H9 (cell line): ENCODE data around the gene PRDM5. TPM values are rescaled to one million over a fixed set of nuclear protein-coding genes. Genes with fewer than 3 reads are reported as not detected.

Experiments
- DNase-seq: peaks from one replicate; pipeline ENCODE4 v3.0.0-alpha.2; 2017
- H2AFZ ChIP-seq: one replicate; pipeline ENCODE4 v1.6.1; 2013; ENCODE audit warnings: mild to moderate bottlenecking, low read length, control low read depth, moderate library complexity
- H2AK5ac ChIP-seq: 2 replicates; pipeline ENCODE4 v1.6.1; 2013; ENCODE audit warnings: low read length, control low read depth, mixed read lengths; ENCODE audit not compliant: insufficient read length
- H2BK120ac ChIP-seq: one replicate; pipeline ENCODE4 v1.6.1; 2013; ENCODE audit warnings: low read depth, mild to moderate bottlenecking, low read length, control low read depth, inconsistent platforms; ENCODE audit not compliant: poor library complexity, severe bottlenecking
- H2BK12ac ChIP-seq: 2 replicates; pipeline ENCODE4 v1.6.1; 2013; ENCODE audit warnings: low read length, control low read depth, mixed read lengths, low read depth; ENCODE audit not compliant: insufficient read length
- H2BK15ac ChIP-seq: 2 replicates; pipeline ENCODE4 v1.6.1; 2013; ENCODE audit warnings: low read depth, low read length, control low read depth
- H2BK20ac ChIP-seq: one replicate; pipeline ENCODE4 v1.6.1; 2013; ENCODE audit warnings: low read depth, mild to moderate bottlenecking, low read length, control low read depth, inconsistent platforms; ENCODE audit not compliant: poor library complexity, severe bottlenecking
- H2BK5ac ChIP-seq: 2 replicates; pipeline ENCODE4 v1.6.1; 2013; ENCODE audit warnings: low read length, control low read depth, mixed read lengths; ENCODE audit not compliant: insufficient read length
- H3K14ac ChIP-seq: 2 replicates; pipeline ENCODE4 v1.6.1; 2013; ENCODE audit warnings: low read length, control low read depth; ENCODE audit not compliant: insufficient read depth
- H3K18ac ChIP-seq: 2 replicates; pipeline ENCODE4 v1.6.1; 2013; ENCODE audit warnings: low read depth, mild to moderate bottlenecking, mixed read lengths, low read length, control low read depth; ENCODE audit not compliant: insufficient read length
- H3K23ac ChIP-seq: 2 replicates; pipeline ENCODE4 v1.6.1; 2013; ENCODE audit warnings: low read length, control low read depth, mixed read lengths, low read depth; ENCODE audit not compliant: insufficient read length
- H3K23me2 ChIP-seq: 2 replicates; pipeline ENCODE4 v1.6.1; 2013; ENCODE audit warnings: low read depth, mild to moderate bottlenecking, mixed read lengths, low read length, control low read depth; ENCODE audit not compliant: insufficient read length, poor library complexity, severe bottlenecking
- H3K27ac ChIP-seq: 2 replicates; pipeline ENCODE4 v1.5.1; 2013; ENCODE audit warnings: low read length, control low read depth, mixed read lengths, low read depth; ENCODE audit not compliant: insufficient read length
- H3K27me3 ChIP-seq: 2 replicates; pipeline ENCODE4 v1.6.1; 2013; ENCODE audit warnings: low read length, control low read depth, inconsistent platforms; ENCODE audit not compliant: insufficient read depth
- H3K4ac ChIP-seq: 2 replicates; pipeline ENCODE4 v1.6.1; 2013; ENCODE audit warnings: low read depth, mild to moderate bottlenecking, control low read depth, inconsistent platforms, low read length, moderate library complexity
- H3K4me1 ChIP-seq: 2 replicates; pipeline ENCODE4 v1.6.1; 2013; ENCODE audit warnings: low read length, control low read depth, inconsistent platforms; ENCODE audit not compliant: insufficient read depth
- H3K4me2 ChIP-seq: 2 replicates; pipeline ENCODE4 v1.6.1; 2013; ENCODE audit warnings: low read length, control low read depth, mixed read lengths; ENCODE audit not compliant: insufficient read length, insufficient read depth
- H3K56ac ChIP-seq: 2 replicates; pipeline ENCODE4 v1.6.1; 2013; ENCODE audit warnings: low read depth, mild to moderate bottlenecking, mixed read lengths, low read length, control low read depth; ENCODE audit not compliant: insufficient read length
- H3K79me1 ChIP-seq: 2 replicates; pipeline ENCODE4 v1.6.1; 2013; ENCODE audit warnings: low read depth, mild to moderate bottlenecking, moderate library complexity, low read length, control low read depth, inconsistent platforms; ENCODE audit not compliant: insufficient read depth, poor library complexity, severe bottlenecking
- H3K79me2 ChIP-seq: 2 replicates; pipeline ENCODE4 v1.6.1; 2013; ENCODE audit warnings: low read length, control low read depth, inconsistent platforms; ENCODE audit not compliant: insufficient read depth
- H3K9ac ChIP-seq: 2 replicates; pipeline ENCODE4 v1.6.1; 2013; ENCODE audit warnings: low read length, control low read depth, mixed read lengths; ENCODE audit not compliant: insufficient read length; ENCODE audit errors: extremely low read depth
- H3K9me3 ChIP-seq: one replicate; pipeline ENCODE4 v1.6.1; 2013; ENCODE audit warnings: low read depth, low read length, inconsistent platforms; ENCODE audit not compliant: control insufficient read depth
- H3T11ph ChIP-seq: one replicate; pipeline ENCODE4 v1.6.1; 2013; ENCODE audit warnings: mild to moderate bottlenecking, low read length, control low read depth, inconsistent platforms
- H4K20me1 ChIP-seq: one replicate; pipeline ENCODE4 v1.6.1; 2013; ENCODE audit not compliant: control insufficient read depth, insufficient read length, insufficient read depth
- H4K5ac ChIP-seq: 2 replicates; pipeline ENCODE4 v1.6.1; 2013; ENCODE audit warnings: low read depth, mild to moderate bottlenecking, mixed read lengths, low read length, control low read depth; ENCODE audit not compliant: insufficient read length
- H4K8ac ChIP-seq: replicated peaks from 2 replicates; pipeline ENCODE4 v1.6.1; 2013; ENCODE audit warnings: low read length, control low read depth, mixed read lengths, low read depth; ENCODE audit not compliant: insufficient read length
- H4K91ac ChIP-seq: 2 replicates; pipeline ENCODE4 v1.6.1; 2013; ENCODE audit warnings: low read depth, mild to moderate bottlenecking, moderate library complexity, mixed read lengths, low read length, control low read depth; ENCODE audit not compliant: insufficient read length
- H3K27ac Mint-ChIP-seq, 3 experiments: 2 replicates in 2 of 3; 3 replicates in 1 of 3; pipeline ENCODE4 v1.8.0; 2020 to 2021; ENCODE audit warnings: mixed read lengths in 3 of 3, mild to moderate bottlenecking in 1 of 3, moderate library complexity in 1 of 3
- H3K27me3 Mint-ChIP-seq: 2 replicates; pipeline ENCODE4 v1.8.0; 2021; ENCODE audit warnings: low read depth, mild to moderate bottlenecking, moderate library complexity, mixed read lengths
- H3K36me3 Mint-ChIP-seq, 3 experiments: 2 replicates in 2 of 3; 3 replicates in 1 of 3; pipeline ENCODE4 v1.8.0; 2020 to 2021; ENCODE audit warnings: low read depth in 3 of 3, mixed read lengths in 3 of 3; ENCODE audit not compliant: insufficient read depth in 1 of 3
- H3K4me1 Mint-ChIP-seq, 2 experiments: 2 replicates each; pipeline ENCODE4 v1.8.0; 2020; ENCODE audit warnings: mixed read lengths in 2 of 2
- H3K4me3 Mint-ChIP-seq, 2 experiments: 2 replicates in 1 of 2; 3 replicates in 1 of 2; pipeline ENCODE4 v1.8.0; 2020 to 2021; ENCODE audit warnings: mild to moderate bottlenecking in 2 of 2, mixed read lengths in 2 of 2, moderate library complexity in 1 of 2
- H3K9me3 Mint-ChIP-seq, 2 experiments: 2 replicates in 1 of 2; 3 replicates in 1 of 2; pipeline ENCODE4 v1.8.0; 2020; ENCODE audit warnings: mild to moderate bottlenecking in 2 of 2, mixed read lengths in 2 of 2, moderate library complexity in 1 of 2
- CTCF ChIP-seq: fragments of 200-600 bp; sonication (generic); conservative IDR thresholded peaks from 3 replicates; pipeline ENCODE4 v1.8.0; 2021; ENCODE audit warnings: antibody characterized with exemption, mild to moderate bottlenecking
- WGBS: extraction: QIAGEN DNeasy Blood & Tissue Kit; methylation state at CpG from one replicate; pipeline ENCODE4 v1.1.7; 2013; ENCODE audit warnings: missing lambda C conversion rate, low lambda C conversion rate, mixed read lengths; ENCODE audit not compliant: insufficient read length; ENCODE audit errors: extremely low coverage; 5-methylcytosine and 5-hydroxymethylcytosine counted together
- total RNA-seq: library from RNA; stranded (reverse); gene quantifications from 2 replicates; pipeline ENCODE4 v1.2.1, GENCODE V29; 2021

The PRDM5 gene
- total RNA-seq, 1 experiment from 2014 or later, result 21.7 TPM

GRCh38 chr4:120948382-120948781 lies 25.9 kb upstream of the PRDM5 start:
- no peaks in the 10 kb centered on the region for H3K4me1 ChIP-seq
- H3K36me3 Mint-ChIP-seq, result peaks cover 22 to 36% (median 28%) of the 10 kb centered on the region in 3 experiments
- no peak for TF ChIP-seq CTCF
- no peak overlapping the region for H3K4ac ChIP-seq
- no peak overlapping the region for H3K23ac ChIP-seq
- H3K27me3 Mint-ChIP-seq, result peaks cover 4% of the 10 kb centered on the region
- no peak overlapping the region for H3K9ac ChIP-seq
- H2AFZ ChIP-seq, result no peak overlapping the region
- peaks cover under 1% of the 10 kb centered on the region for H3K9me3 ChIP-seq
- no peak overlapping the region for H2BK20ac ChIP-seq
- no peak overlapping the region for H3K4me3 Mint-ChIP-seq
- H2BK120ac ChIP-seq, result no peak overlapping the region
- no peaks in the 10 kb centered on the region for H4K20me1 ChIP-seq
- WGBS, result no CpG with 5 or more reads among the region's 4 CpGs
- no peaks in the 10 kb centered on the region for H3K23me2 ChIP-seq
- no peaks in the 10 kb centered on the region for H3K79me2 ChIP-seq
- H2BK12ac ChIP-seq, result no peak overlapping the region
- no peak overlapping the region for H3K18ac ChIP-seq
- no peak overlapping the region for H4K5ac ChIP-seq
- DNase-seq, result no peak
- H3K9me3 Mint-ChIP-seq, result peaks cover 49 to 57% of the 10 kb centered on the region in 2 experiments
- H3K27me3 ChIP-seq, result no peaks in the 10 kb centered on the region
- H3K79me1 ChIP-seq, result no peaks in the 10 kb centered on the region
- no peak overlapping the region for H3K56ac ChIP-seq
- no peak overlapping the region for H2BK5ac ChIP-seq
- no peak overlapping the region for H3T11ph ChIP-seq
- H3K27ac Mint-ChIP-seq, result no peak overlapping the region
- H4K91ac ChIP-seq, result no peak overlapping the region
- no peak overlapping the region for H2BK15ac ChIP-seq
- H3K4me1 Mint-ChIP-seq, result no peaks in the 10 kb centered on the region
- no peak overlapping the region for H3K14ac ChIP-seq
- no peak overlapping the region for H3K27ac ChIP-seq
- H4K8ac ChIP-seq, result no peak overlapping the region
- no peak overlapping the region for H3K4me2 ChIP-seq
- no peak overlapping the region for H2AK5ac ChIP-seq
